Measurements from ENCODE around the gene DDX50. TPM values are rescaled to one million over a fixed set of nuclear protein-coding genes. Genes with fewer than 3 reads are reported as not detected.
"Not testable (repeated sequence)": the region's sequence is repeated elsewhere in the genome, so short reads cannot be mapped to it uniquely, and the experiment has no call there.

DDX50 gene
- 10 to 100 TPM; 42.4 to 52.8 (median 43.7) TPM for total RNA-seq

- ATAC-seq (peak; percentile 96 to 97), DNase-seq (peak; percentile 94)
- H3K4me1 Mint-ChIP-seq (ENCODE audit: low read depth), result peaks cover 36% of the 10 kb centered on the region
- H3K27me3 Mint-ChIP-seq (ENCODE audit: low read depth), result no peaks in the 10 kb centered on the region
- H3K9me3 Mint-ChIP-seq, result no peaks in the 10 kb centered on the region
- H3K4me3 Mint-ChIP-seq, result peak within 1 kb of the TSS; percentile 94
- peaks cover 16% of the 10 kb centered on the region for H3K36me3 Mint-ChIP-seq (ENCODE audit: insufficient read depth)
Measured at GRCh38 chr10:68901105-68901927, at the start of gene DDX50. TSS of gene DDX50 (plus strand) at chr10:68901315. CDS start at chr10:68901385, 70 bp downstream.

GRCh38 chr10:68856352-68856751 is 44.8 kb upstream of the DDX50 start:
- Mint-ChIP-seq H3K4me3 (no peak overlapping the region), H3K4me1 (ENCODE audit: low read depth) (no peaks in the 10 kb centered on the region), H3K36me3 (ENCODE audit: insufficient read depth) (peaks cover 3% of the 10 kb centered on the region), H3K27me3 (ENCODE audit: low read depth) (no peaks in the 10 kb centered on the region), H3K9me3 (peaks cover 18% of the 10 kb centered on the region)
- DNase-seq (no peak), ATAC-seq (no peak)

GRCh38 chr10:68857005-68857404 is 44.1 kb upstream of the DDX50 start:
- Mint-ChIP-seq H3K4me1 (ENCODE audit: low read depth) (no peaks in the 10 kb centered on the region), H3K27me3 (ENCODE audit: low read depth) (no peaks in the 10 kb centered on the region), H3K36me3 (ENCODE audit: insufficient read depth) (peaks cover 3% of the 10 kb centered on the region), H3K9me3 (peaks cover 24% of the 10 kb centered on the region), H3K4me3 (no peak overlapping the region)
- no peak for ATAC-seq
- no peak for DNase-seq

DNA sequence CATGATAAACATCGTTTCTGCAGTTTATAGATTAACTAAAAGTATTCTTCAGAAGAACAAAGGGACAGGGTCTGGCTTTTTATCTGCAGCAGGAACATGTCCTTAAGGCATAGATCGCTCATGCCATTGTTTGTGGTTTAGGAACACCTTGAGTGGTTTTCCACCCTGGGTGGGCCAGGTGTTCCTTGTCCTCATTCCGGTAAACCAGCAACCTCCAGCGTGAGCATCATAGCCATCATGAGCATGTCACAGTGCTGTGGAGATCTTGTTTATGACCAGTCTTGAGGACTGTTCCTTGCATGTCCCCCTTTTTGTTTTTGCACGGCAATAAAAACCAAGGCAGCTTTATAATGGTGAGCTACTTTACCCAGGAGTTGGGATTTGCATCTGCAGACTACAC is 39.9 kb upstream of the DDX50 start:
- DNase-seq (no peak), ATAC-seq (no peak)
- Mint-ChIP-seq H3K4me3 (no peak overlapping the region), H3K4me1 (ENCODE audit: low read depth) (no peaks in the 10 kb centered on the region), H3K27me3 (ENCODE audit: low read depth) (no peaks in the 10 kb centered on the region), H3K36me3 (ENCODE audit: insufficient read depth) (peaks cover 3% of the 10 kb centered on the region), H3K9me3 (peaks cover 34% of the 10 kb centered on the region)

DNA sequence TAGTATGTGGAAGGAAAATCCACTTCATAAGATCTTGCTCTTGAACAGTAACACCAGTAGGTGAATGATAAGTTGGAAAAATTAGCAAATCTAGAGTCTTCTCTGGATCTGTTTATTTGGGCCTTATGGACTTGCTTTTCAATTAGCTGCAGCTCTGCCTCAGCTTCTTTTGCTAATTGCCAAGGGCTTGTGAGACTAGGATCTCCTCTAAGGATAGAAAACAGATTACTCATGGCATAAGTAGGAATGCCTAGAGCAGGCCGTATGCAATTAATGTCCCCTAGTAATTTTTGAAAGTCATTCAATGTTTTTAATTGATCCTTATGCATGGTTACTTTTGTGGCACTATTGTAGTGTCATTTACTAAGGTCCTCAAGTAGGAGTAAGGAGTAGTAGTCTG is 36.5 kb upstream of the DDX50 start:
- Mint-ChIP-seq H3K9me3 (peaks cover 29% of the 10 kb centered on the region), H3K36me3 (ENCODE audit: insufficient read depth) (peaks cover 3% of the 10 kb centered on the region), H3K4me1 (ENCODE audit: low read depth) (no peaks in the 10 kb centered on the region), H3K4me3 (no peak overlapping the region), H3K27me3 (ENCODE audit: low read depth) (no peaks in the 10 kb centered on the region)
- DNase-seq (no peak), ATAC-seq (no peak)

DNA sequence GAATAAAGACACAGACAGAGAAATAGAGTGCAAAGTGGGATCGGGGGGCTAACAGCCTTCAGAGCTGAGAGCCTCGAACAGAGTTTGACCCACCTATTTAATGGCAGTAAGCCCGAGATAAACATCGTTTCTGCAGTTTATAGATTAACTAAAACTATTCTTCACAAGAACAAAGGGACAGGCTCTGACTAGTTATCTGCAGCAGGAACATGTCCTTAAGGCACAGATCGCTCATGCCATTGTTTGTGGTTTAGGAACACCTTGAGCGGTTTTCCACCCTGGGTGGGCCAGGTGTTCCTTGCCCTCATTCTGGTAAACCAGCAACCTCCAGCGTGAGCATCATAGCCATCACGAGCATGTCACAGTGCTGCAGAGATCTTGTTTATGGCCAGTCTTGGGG is 32.9 kb upstream of the DDX50 start:
- not testable (repeated sequence) for H3K4me1 Mint-ChIP-seq (ENCODE audit: low read depth); H3K27me3 Mint-ChIP-seq (ENCODE audit: low read depth); H3K9me3 Mint-ChIP-seq; H3K4me3 Mint-ChIP-seq; DNase-seq; H3K36me3 Mint-ChIP-seq (ENCODE audit: insufficient read depth); ATAC-seq

GRCh38 chr10:68869623-68870022 is 31.5 kb upstream of the DDX50 start:
- DNase-seq, result no peak
- H3K9me3 Mint-ChIP-seq, result no peaks in the 10 kb centered on the region
- H3K36me3 Mint-ChIP-seq (ENCODE audit: insufficient read depth), result no peaks in the 10 kb centered on the region
- no peak overlapping the region for H3K4me3 Mint-ChIP-seq
- no peak for ATAC-seq
- no peaks in the 10 kb centered on the region for H3K27me3 Mint-ChIP-seq (ENCODE audit: low read depth)
- peaks cover 5% of the 10 kb centered on the region for H3K4me1 Mint-ChIP-seq (ENCODE audit: low read depth)

DNA sequence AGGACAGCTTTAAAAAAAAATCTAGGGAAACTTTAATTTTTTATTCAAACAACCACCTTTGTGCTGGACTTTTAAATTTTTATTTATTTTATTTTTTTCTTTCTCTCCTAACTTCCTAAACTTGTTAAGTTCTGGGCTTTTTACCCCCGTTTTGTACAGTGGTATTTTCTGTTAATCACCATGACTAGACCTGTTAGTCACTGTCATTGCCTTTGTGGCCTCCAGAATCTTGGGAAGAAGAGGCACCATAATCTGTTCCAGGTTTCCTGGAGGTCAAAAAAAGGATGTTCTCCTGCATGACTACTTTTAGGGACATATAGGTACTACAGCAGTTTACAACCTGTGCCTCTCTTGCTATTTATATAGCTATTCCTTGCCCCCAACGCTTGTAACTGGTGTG is 31.1 kb upstream of the DDX50 start:
- Mint-ChIP-seq H3K4me1 (ENCODE audit: low read depth) (peaks cover 5% of the 10 kb centered on the region), H3K27me3 (ENCODE audit: low read depth) (no peaks in the 10 kb centered on the region), H3K4me3 (no peak overlapping the region), H3K36me3 (ENCODE audit: insufficient read depth) (no peaks in the 10 kb centered on the region), H3K9me3 (no peaks in the 10 kb centered on the region)
- ATAC-seq, result no peak
- DNase-seq, result no peak

GRCh38 chr10:68870545-68871104 is 30.5 kb upstream of the DDX50 start:
- H3K4me1 Mint-ChIP-seq (ENCODE audit: low read depth), result peaks cover 5% of the 10 kb centered on the region
- H3K36me3 Mint-ChIP-seq (ENCODE audit: insufficient read depth), result no peaks in the 10 kb centered on the region
- DNase-seq (no peak), ATAC-seq (peak; percentile 58 to 76)
- H3K9me3 Mint-ChIP-seq, result no peaks in the 10 kb centered on the region
- no peak overlapping the region for H3K4me3 Mint-ChIP-seq
- no peaks in the 10 kb centered on the region for H3K27me3 Mint-ChIP-seq (ENCODE audit: low read depth)

DNA sequence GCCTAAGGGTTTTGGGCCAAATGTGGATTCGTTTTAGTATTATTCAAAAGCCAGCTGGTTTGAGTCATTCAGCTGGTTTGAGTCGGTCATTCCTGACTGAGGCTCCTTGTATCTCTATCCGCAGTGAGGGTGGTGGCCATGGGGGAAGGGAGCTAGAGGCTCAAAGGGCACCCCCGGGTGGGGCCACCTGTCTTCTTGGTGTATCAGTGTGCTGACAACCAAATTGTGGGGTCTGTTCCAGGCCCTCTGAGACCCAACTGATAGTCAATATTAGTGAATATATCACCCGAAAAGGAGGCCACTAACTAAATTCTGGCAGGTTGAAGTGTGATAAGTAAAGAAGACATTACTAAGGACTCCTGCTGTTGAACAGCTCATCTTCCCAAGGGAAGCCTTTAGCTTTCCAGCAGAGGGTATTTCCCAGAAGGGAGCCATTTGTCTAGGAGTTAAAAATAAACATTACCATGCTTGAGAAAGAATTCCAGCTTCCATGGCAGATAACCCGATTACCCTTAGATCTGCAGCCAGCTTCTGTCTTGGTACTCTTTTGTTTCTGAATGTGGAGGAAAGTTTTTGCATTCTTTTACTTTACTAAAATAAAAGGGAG is 29.9 kb upstream of the DDX50 start:
- no peaks in the 10 kb centered on the region for H3K27me3 Mint-ChIP-seq (ENCODE audit: low read depth)
- no peaks in the 10 kb centered on the region for H3K9me3 Mint-ChIP-seq
- no peak overlapping the region for H3K4me3 Mint-ChIP-seq
- no peak for DNase-seq
- H3K4me1 Mint-ChIP-seq (ENCODE audit: low read depth), result peaks cover 5% of the 10 kb centered on the region
- H3K36me3 Mint-ChIP-seq (ENCODE audit: insufficient read depth), result no peaks in the 10 kb centered on the region
- ATAC-seq, result no peak

GRCh38 chr10:68871731-68872342 is 29.3 kb upstream of the DDX50 start:
- ATAC-seq (no peak), DNase-seq (no peak)
- Mint-ChIP-seq H3K4me3 (no peak overlapping the region), H3K4me1 (ENCODE audit: low read depth) (peaks cover 5% of the 10 kb centered on the region), H3K36me3 (ENCODE audit: insufficient read depth) (no peaks in the 10 kb centered on the region), H3K27me3 (ENCODE audit: low read depth) (no peaks in the 10 kb centered on the region), H3K9me3 (no peaks in the 10 kb centered on the region)

- H3K4me3 Mint-ChIP-seq, result no peak overlapping the region
- ATAC-seq (no peak), DNase-seq (no peak)
- H3K9me3 Mint-ChIP-seq, result no peaks in the 10 kb centered on the region
- H3K27me3 Mint-ChIP-seq (ENCODE audit: low read depth), result no peaks in the 10 kb centered on the region
- H3K4me1 Mint-ChIP-seq (ENCODE audit: low read depth), result no peaks in the 10 kb centered on the region
- H3K36me3 Mint-ChIP-seq (ENCODE audit: insufficient read depth), result no peaks in the 10 kb centered on the region
Measured at GRCh38 chr10:68876246-68877138, 24.6 kb upstream of the DDX50 start.

GRCh38 chr10:68877482-68878110 is 23.5 kb upstream of the DDX50 start:
- ATAC-seq, result no peak
- Mint-ChIP-seq H3K9me3 (no peaks in the 10 kb centered on the region), H3K36me3 (ENCODE audit: insufficient read depth) (no peaks in the 10 kb centered on the region), H3K4me3 (no peak overlapping the region), H3K4me1 (ENCODE audit: low read depth) (no peaks in the 10 kb centered on the region), H3K27me3 (ENCODE audit: low read depth) (no peaks in the 10 kb centered on the region)
- no peak for DNase-seq

Data from activated T-cell treated with anti-CD3 and anti-CD28 coated beads, Interleukin-2, amount 50 U/mL, for 4 hours (primary cell).